HG02981 (cell line): ENCODE results near the gene C9.
"Not testable (repeated sequence)": the region's sequence is repeated elsewhere in the genome, so short reads cannot be mapped to it uniquely, and the experiment has no call there.

Experiments used
- ATAC-seq: cut with Tn5 transposase; IDR thresholded peaks from one replicate; pipeline ENCODE4 v1.9.1; 2021; ENCODE audit warnings: mild to moderate bottlenecking, moderate library complexity; ENCODE audit not compliant: unreplicated experiment

The C9 gene

GRCh38 chr5:39334296-39334695, 30.0 kb downstream of the C9 start:
- not testable (repeated sequence) for ATAC-seq

DNA sequence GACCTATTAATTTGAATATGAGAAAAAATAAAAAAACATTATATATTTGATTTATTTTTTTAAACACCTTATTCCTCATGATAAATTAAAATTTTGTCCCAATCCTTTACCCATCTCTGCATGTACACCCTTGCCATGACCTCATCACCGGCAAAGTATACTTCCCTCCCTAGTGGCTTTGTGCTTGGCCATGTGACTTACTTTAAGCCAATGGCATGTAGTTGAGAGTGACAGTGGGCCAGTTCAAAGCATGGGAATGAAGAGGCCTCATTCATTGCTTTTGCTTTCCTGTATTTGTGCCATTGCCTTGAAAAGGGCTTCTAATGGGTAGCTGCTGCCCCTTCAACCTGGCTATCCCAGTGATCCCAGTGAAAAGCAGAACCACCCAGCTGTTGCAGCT, 31.2 kb downstream of the C9 start:
- no peak for ATAC-seq

DNA sequence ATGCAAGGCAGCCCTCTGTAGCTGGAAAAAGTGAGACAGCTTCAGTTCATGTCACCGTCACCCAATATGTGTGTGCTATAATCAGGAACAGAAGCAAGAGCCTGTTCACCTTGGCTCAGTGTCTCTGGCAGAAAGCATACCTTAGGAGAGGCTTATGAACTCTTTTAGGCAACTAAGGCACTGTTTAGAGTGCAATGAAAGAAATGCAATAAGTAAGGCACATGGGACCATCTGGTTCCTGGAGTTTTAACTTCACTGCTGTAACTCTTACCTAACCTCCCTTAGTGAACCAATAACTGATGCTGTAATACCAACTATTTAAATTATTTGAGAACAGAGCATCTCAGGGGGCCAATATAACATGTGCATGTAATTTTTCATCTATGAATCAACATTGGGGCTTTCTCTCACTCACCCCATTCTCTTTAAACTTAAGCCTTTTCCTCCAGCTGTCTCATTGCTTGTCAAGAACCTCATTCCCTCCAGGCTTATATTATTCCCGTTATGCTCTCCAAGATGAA, 32.4 kb downstream of the C9 start:
- ATAC-seq: no peak

DNA sequence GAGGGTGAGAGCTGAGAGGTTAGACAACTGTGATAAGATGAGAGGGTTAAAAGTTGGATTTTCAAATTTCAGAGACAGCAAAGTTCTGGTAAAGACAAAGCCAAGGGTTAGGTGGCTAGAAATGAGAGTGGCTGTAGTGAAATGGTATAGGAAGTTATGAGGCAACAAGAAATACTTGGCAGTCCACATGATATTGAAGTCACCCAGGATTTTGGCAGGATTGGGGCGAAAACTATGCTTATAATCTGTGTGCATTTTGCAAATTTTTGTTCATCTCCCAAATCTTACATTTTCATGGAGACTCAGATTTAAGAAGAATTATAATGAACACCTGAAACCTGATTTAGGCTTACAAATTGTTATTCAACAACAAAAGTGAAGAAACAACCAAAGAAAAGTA, 35.6 kb downstream of the C9 start:
- ATAC-seq: no peak

DNA sequence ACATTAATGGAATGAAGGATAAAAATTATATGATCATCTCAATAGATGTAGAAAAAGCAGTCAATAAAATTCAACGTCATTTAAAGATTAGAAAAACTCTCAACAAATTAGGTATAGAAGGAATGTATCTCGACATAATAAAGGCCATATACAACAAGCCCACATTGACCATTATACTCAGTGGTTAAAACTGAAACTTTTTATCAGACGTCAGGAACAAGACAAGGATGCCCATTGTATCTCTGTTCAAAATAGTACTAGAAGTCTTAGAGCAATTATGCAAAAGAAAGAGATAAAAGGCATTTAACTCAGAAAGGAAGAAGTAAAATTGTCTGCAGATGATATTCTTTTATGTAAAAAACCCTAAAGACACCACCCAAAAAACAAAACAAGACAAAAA, 40.8 kb downstream of the C9 start:
- ATAC-seq: no peak

GRCh38 chr5:39319395-39319794, 44.9 kb downstream of the C9 start:
- no peak for ATAC-seq

- not testable (repeated sequence) for ATAC-seq
Measured at GRCh38 chr5:39316464-39316863, 47.8 kb downstream of the C9 start.

GRCh38 chr5:39315995-39316394, 48.3 kb downstream of the C9 start:
- ATAC-seq: no peak

DNA sequence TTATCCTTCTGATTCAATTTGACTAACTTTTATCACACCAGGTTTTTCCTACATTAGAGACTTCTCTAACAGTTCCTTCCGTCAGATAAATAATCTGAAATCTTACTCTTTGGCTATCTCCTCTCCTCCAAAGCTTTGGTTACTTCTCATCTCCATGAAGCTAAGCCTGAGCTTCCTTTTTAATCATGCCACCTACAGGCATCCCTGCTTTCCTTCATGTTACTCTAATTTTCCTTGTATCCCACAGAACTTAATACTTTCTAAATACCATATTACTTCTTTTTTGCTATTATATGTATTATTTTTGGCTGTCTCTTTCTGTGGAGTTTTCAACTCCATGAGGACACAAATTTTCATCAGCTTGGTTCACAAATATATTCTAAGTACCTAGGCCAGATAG, 49.7 kb downstream of the C9 start:
- no peak for ATAC-seq

GRCh38 chr5:39309534-39309933, 54.8 kb downstream of the C9 start:
- ATAC-seq: no peak

GRCh38 chr5:39302472-39302871, 61.8 kb downstream of the C9 start:
- ATAC-seq: no peak

GRCh38 chr5:39301406-39301805, 62.9 kb downstream of the C9 start:
- ATAC-seq: no peak

DNA sequence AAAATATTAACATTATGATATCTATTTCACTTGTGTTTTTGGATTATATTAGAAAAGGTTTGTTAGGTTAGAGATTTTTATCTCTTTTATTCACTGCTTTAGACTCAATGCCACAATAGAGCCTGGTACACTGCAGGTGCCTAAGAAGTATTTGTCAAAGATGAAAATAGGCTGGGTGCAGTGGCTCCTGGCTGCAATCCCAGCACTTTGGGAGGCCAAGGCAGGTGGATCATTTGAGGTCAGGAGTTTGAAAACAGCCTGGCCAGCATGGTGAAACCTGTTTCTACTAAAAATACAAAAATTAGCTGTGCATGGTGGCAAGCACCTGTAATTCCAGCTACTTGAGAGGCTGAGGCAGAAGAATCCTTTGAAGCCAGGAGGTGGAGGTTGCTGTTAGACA, 64.3 kb downstream of the C9 start:
- ATAC-seq: no peak

DNA sequence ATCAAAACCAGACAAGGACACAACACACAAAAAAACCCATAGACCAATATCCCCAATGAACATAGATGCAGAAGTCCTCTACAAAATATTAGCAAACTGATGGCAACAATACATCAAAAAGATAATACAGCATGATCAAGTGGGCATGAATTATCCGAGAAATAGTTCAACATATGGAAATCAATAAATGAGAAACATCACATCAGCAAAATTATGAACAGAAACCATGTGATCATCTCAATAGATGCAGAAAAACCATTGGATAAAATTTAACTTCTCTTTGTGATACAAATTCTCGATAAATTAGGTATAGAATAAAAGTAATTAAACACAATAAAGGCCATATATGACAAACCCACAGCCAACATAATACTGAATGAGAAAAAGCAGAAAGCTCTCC, 69.6 kb downstream of the C9 start:
- no peak for ATAC-seq

GRCh38 chr5:39284552-39284951, 79.7 kb downstream of the C9 start:
- ATAC-seq: no peak

DNA sequence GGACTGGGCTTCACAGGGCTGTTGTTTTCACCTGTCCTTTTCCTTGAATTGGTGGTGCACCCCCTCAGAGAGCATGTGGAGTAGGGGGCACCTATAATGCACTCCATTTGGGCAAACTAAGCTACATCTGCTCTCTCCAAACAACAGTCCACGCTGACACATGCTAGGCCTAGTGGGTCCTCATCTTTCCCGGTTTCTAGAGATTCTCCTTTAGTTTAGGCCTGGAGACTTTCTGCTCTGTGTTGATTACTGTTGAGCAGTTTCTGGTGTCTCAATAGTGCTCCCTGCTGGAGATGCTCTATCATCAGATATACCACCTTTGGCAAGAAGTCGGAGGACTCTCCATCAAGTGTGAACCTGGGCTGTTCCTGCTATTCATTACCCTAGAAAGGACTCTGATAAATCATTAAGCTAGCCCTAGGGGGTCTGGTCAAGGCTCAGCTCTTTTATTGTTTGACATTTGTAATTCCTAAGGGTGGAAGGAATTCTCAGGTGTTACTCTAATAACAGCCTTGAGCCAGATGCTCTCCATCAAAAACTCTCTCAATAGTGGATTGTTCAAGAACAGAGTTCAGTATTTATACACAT, 81.0 kb downstream of the C9 start:
- ATAC-seq: peak; percentile 92

GRCh38 chr5:39282561-39282960, 81.7 kb downstream of the C9 start:
- ATAC-seq: no peak

DNA sequence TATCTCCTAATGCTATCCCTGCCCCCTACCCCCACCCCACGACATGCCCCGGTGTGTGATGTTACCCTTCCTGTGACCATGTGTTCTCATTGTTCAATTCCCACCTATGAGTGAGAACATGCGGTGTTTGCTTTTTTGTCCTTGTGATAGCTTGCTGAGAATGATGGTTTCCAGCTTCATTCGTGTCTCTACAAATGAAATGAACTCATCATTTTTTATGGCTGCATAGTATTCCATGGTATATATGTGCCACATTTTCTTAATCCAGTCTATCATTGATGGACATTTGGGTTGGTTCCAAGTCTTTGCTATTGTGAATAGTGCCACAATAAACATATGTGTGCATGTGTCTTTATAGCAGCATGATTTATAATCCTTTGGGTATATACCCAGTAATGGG, 88.4 kb downstream of the C9 start:
- ATAC-seq: not testable (repeated sequence)

GRCh38 chr5:39274398-39275085, 89.8 kb downstream of the C9 start:
- ATAC-seq: peak; percentile 79

GRCh38 chr5:39273314-39273954, 90.9 kb downstream of the C9 start:
- ATAC-seq: no peak

GRCh38 chr5:39272869-39273231, 91.4 kb downstream of the C9 start:
- ATAC-seq: not testable (repeated sequence)

DNA sequence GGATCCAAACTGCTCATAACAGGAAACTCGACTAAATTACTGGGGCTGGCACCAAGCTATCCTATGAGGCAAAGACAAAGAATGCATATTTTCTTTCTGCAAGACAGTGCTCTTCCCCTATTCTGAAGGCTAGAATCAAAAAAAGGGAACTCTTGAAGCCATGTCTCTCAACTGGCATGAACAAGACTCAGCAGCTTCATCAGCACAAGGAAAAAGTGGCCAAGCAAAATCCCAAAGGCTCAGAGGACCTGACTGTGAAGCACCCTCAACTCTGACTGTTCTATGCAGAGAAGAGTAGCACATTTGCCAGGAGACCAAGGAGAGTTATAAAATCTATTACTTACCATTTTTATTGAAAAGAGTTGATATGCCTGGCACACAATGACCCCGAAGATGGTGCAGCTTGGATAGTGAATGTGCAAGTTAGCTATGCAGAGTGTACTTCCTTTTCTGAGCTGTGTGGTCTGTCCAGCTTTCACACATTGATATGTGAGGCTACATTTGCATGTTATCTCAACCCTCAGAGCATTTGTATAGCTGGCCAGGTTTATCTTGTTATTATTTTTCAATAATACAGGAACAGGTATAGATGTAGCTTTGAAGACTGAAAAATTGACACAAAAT, 94.0 kb downstream of the C9 start:
- peak; percentile 72 for ATAC-seq
